OCI-LY3 (cell line): Measurements from ENCODE around the gene IRF9.

Experiments
- CTCF ChIP-seq: fragments of 200-600, 300-600 bp; sonication (generic); IDR thresholded peaks from 2 replicates; pipeline ENCODE4 v1.5.1; 2014; ENCODE audit warnings: antibody characterized with exemption, low read length, low read depth
- EZH2phosphoT487 ChIP-seq: fragments of 200-600 bp; shearing (Covaris generic); IDR thresholded peaks from 2 replicates; pipeline ENCODE4 v1.6.1; 2018; ENCODE audit warnings: antibody characterized with exemption, mixed run types, low read depth

- no peak for TF ChIP-seq EZH2phosphoT487
- no peak for TF ChIP-seq CTCF
These were observed 44.8 kb upstream of the IRF9 start for GRCh38 chr14:24116128-24116814.
